SH-SY5Y (cell line): Measurements from ENCODE around the gene TM7SF3.

Source experiments
- GATA2 ChIP-seq: IDR thresholded peaks from 2 replicates; pipeline ENCODE4 v1.6.1; 2011; ENCODE audit warnings: mild to moderate bottlenecking, low read depth, low read length
- GATA3 ChIP-seq: IDR thresholded peaks from 2 replicates; pipeline ENCODE4 v1.6.1; 2011; ENCODE audit warnings: low read depth, mild to moderate bottlenecking, low read length, moderate library complexity

- TF ChIP-seq GATA3 (no peak), GATA2 (no peak)
Measured at GRCh38 chr12:26988703-26989102, 25.5 kb downstream of the TM7SF3 start.
